Measurements from ENCODE around the gene SIGLEC6.
A peak's percentile ranks its signal among the peaks of the same experiment; 100 is the strongest.

SIGLEC6 gene

DNA sequence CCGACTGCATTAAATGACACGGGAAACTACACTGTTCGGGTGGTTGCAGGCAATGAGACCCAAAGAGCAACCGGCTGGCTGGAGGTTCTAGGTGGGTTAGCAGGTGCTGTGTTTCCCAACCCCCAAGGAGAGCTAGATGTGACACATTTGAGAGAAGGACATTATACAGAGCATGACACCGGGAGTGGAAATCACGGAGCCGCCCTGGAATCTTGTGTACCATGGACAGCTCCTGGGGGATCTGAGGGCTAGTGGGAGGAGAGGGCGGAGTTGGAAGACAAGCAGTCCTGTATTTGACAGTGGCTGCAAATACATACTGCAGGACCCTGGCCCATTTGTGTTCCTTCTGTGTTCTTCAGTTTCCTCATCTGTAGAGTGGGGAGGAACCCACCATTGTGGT is 50.9 kb downstream of the SIGLEC6 start:
- in situ Hi-C loops (cut with MboI; ENCODE audit: low pct_unique_long_range_greater_than_20kb, low sequenced_read_pairs) = no loop called here
- peak; percentile 73 for DNase-seq

DNA sequence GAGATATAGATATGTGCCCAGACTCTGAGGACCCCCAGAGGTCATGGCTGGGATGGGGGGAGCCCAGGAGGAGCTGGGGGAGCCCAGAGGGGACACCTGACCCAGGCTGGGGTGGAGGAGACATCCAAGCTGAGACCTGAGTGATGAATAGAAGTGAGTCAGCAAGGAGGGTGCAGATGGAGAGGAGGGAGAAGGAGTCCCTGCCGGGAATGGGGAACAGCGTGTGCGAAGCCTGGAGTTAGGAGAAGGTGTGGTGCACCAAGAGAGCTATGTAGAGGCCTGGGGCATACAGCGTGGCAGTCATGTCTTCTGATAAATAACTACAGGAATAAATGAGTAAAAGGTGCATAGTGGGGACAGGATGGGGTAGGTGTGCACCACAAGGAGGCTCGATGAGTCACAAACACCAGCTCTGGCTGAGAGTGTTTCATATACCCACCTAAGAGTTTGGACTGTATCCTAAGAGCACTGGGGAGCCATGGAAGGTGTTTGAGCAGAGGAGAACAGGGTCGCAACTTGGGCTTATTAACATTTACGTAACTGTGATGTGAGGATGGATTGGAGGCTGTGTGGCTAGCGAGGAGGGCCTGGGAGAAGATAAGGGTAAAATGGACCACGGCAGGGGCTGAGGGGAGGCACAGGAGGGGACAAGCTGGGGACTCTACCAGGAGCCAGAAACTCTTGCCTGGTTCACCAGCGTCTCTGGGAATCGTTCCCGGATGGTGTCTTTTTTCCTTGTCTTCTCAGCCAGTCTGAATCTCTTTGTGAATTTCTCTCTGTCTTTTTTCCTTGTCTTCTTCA is 51.7 kb downstream of the SIGLEC6 start:
- in situ Hi-C loops (cut with MboI; ENCODE audit: low pct_unique_long_range_greater_than_20kb, low sequenced_read_pairs) = no loop called here
- no peak for DNase-seq

DNA sequence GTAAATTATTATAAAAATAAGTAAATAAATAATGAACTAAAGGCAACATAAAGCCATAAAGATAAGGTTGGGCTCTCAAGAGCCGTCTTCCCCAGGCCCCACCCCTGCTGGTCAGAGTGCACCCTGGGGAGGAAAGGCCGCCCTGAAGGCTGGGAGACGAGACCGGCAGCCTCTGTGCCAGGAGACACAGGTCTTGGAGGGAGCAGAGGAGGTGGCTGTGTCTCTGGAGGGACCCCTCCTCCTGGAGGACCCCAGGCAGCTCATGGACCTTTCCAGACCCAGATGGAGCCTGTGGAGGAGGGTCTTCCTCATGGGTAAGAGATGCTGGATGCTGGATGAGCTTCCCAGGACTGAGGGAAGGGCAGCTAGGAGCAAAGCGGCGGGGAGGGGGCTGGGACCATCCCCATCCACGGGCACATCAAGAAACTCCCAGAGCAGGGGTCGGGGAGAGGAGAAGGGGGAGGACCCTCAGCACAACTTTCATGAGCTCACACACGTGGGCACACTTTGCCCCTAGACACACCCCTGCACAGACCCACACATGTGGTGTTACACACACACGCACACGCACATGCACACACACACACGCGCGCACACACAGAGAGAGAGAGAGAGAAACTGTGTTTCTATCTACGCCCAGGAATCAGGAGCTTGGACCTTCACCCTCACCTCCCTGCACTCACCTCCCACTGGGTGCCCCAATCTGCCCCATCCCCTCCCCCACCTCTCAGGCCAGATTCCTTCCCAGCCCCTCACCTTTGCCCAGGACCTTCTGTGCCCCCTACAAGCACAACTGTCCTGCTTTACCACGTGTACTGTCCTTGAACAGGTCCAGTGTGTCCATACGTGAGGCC is 52.9 kb downstream of the SIGLEC6 start, which contains the start of gene CEACAM18:
Gene CEACAM18 (plus strand): TSS at position 159 of the 854 bp plus-strand sequence.
- DNase-seq = no peak
- in situ Hi-C loops (cut with MboI; ENCODE audit: low pct_unique_long_range_greater_than_20kb, low sequenced_read_pairs) = no loop called here

DNA sequence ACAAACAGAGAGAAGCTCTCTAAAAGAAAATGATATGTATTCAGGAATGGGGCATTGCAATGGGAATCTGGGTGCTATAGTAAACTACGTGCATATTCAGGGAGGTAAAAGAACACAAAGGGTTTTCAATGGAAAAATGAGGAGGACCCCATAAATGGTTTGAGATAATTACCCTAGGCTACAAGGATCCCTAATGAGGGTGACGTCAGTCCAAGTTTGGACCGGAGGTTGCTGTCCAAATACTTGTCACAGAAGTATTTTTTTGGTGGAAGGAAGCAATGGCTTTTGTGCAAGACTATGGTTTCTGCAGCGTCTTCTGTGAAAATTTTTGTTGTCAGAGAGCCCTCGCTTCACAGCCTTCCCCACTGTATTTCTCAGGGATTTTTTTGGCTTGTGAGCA is 54.1 kb downstream of the SIGLEC6 start:
- in situ Hi-C loops (cut with MboI; ENCODE audit: low pct_unique_long_range_greater_than_20kb, low sequenced_read_pairs) = no loop called here
- DNase-seq = no peak

DNA sequence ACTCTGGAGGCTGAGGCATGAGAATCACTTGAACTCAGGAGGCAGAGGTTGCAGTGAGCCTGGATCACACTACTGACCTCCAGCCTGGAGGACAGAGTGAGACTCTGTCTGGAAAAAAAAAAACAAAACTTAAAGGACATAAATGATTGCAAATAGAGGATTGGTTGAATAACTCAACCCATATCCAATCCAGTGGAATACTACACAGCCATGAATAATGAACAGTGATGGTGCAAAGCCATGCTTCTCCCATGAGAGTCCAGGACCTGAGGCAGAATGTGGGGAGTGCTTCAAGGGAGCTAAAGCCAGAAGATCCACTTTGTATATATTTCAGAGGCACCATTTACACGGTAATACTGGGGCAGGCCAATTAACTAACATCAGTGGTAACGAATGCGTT is 55.3 kb downstream of the SIGLEC6 start:
- no peak for DNase-seq
- in situ Hi-C loops (cut with MboI; ENCODE audit: low pct_unique_long_range_greater_than_20kb, low sequenced_read_pairs) = no loop called here

DNA sequence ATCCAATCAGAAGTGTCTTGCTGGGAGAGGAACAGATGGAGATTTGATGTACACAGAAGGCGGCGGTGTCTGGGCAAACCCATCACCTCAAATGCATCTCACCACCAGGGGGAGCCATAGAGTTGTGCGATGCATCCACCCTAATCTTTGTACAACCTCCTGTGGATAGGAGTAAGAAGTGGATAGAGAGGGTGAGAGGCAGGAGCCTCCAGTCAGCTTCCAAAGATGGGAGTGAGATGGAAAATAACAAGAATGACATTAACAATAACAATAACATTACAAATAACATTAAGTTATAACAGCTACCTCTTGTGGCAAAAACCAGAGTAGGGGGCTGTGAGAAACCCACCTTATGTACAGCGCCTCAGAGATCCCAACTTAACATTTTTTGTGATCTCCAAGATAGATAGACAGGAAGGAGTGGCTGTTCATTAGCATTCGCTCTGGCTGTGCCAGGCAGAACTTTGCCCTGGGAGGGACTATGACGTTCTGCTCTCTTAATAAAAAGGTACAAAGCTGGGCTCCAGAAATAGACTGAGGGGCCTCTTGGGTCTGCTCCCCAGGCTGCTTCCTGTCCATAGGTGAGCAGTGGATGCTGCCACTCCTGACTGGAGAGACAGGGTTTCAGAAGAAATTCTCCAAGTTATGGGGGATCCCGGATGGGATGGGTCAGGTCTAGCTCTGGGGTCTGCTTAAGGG is 58.3 kb downstream of the SIGLEC6 start:
- in situ Hi-C loops (cut with MboI; ENCODE audit: low pct_unique_long_range_greater_than_20kb, low sequenced_read_pairs) = no loop called here
- peak; percentile 92 for DNase-seq

DNA sequence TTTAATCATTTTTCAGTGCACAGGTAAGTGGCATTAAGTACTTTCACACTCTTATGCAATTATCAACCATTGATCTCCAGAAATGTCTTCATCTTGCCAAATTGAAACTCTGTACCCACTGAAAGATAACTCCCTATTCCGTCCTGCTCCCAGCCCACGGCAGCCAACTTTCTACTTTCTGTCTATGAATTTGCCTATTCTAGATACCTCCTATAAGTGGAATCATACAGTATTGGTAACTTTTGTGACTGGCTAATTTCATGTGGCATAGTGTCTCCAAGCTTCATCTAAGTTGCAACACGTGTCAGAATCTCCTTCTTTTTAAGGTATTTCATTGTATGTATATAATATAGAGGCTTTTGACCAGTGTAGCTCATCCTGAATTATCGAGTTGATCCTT is 58.9 kb downstream of the SIGLEC6 start:
- in situ Hi-C loops (cut with MboI; ENCODE audit: low pct_unique_long_range_greater_than_20kb, low sequenced_read_pairs) = no loop called here
- no peak for DNase-seq

DNA sequence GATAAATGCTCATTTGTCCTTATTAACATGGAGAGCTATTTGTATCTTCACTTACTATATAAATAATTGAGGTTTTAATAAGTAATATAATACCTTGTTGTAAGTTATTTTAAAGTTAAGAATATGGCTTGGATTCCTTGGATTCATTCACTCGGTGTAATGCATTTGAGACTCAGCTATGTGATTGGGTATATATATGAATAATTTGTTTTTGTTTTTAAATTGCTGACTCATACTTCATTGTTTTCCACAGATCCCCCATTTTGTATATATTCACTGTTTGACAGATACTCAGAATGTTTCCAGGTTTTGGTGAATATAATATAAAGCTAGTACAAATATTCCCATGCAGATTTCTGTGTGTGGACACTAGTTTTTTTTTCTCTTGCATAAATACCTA is 59.9 kb downstream of the SIGLEC6 start:
- in situ Hi-C loops (cut with MboI; ENCODE audit: low pct_unique_long_range_greater_than_20kb, low sequenced_read_pairs) = no loop called here
- no peak for DNase-seq

DNA sequence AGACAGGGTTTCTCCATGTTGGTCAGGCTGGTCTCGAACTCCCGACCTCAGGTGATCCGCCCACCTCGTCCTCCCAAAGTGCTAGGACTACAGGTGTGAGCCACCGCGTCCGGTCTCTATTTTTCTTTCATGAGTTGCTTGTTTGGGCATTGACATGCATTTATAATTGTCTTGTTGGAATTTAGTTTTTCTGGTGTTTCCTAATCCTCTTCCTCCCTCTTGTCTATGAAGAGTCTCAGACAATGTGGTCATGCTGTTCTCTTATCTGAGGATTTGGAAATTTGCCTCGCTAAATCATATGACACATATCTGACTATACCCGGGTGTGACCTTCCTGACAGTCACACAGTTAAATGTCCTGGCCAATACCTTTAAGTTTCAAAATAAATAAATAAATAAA is 60.5 kb downstream of the SIGLEC6 start:
- in situ Hi-C loops (cut with MboI; ENCODE audit: low pct_unique_long_range_greater_than_20kb, low sequenced_read_pairs) = no loop called here
- DNase-seq = no peak

DNA sequence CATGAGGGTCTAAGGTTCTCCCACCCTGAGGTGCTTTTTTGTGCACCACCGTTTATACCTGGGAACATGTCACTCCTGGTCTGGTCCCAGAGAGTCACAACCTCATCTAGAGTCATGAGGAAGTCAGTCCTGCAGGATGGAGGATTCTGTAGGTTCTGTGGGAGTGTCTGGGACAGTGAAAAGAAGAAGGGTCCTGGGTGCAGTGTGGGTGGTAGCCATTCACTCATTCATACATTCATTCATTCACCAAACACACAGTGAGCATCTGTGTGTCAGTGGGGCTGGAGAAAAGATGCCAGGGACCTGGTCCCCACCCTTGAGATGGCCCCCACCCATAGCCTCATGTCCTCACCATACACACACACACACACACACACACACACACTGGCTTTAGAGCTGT is 61.8 kb downstream of the SIGLEC6 start:
- in situ Hi-C loops (cut with MboI; ENCODE audit: low pct_unique_long_range_greater_than_20kb, low sequenced_read_pairs) = no loop called here
- no peak for DNase-seq

DNA sequence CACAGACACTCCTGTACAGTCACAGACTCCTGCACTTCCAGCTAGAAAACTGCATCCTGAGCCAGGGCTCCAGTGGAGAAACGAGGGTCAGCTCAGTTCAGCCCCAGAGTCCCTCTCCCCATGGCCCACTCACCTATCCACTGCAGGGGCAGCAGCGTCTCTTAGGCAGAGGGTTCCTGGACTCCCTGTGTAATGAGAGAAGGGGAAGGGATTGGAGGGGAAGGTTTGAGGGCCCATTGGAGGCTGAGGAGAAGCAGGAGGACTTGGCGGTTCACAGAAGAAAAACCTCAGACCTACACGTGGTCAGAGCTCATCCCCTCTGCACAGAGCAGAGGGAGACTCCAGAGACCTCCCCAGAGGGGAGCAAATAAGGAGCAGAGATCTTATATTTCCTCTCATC is 62.3 kb downstream of the SIGLEC6 start:
- DNase-seq = no peak
- in situ Hi-C loops (cut with MboI; ENCODE audit: low pct_unique_long_range_greater_than_20kb, low sequenced_read_pairs) = no loop called here

DNA sequence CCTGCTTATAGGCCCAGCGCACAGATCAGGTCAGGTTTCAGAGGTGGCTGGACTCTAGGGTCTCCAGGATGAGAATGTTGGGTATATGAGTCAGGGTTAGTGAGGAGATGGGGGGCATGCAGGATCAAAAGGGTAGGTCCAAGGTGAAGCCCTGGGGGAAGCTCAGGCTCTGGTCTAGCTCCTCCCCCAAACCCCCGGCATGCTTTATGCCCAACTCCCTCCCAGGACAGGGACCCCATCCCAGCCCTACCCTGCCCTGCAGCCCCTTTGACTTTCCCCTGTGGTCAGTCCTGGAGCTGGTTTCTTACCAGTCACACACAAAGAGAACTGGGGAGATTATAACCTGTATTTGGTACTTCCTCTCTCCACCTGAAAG is 62.9 kb downstream of the SIGLEC6 start:
- in situ Hi-C loops (cut with MboI; ENCODE audit: low pct_unique_long_range_greater_than_20kb, low sequenced_read_pairs) = no loop called here
- DNase-seq = no peak

DNA sequence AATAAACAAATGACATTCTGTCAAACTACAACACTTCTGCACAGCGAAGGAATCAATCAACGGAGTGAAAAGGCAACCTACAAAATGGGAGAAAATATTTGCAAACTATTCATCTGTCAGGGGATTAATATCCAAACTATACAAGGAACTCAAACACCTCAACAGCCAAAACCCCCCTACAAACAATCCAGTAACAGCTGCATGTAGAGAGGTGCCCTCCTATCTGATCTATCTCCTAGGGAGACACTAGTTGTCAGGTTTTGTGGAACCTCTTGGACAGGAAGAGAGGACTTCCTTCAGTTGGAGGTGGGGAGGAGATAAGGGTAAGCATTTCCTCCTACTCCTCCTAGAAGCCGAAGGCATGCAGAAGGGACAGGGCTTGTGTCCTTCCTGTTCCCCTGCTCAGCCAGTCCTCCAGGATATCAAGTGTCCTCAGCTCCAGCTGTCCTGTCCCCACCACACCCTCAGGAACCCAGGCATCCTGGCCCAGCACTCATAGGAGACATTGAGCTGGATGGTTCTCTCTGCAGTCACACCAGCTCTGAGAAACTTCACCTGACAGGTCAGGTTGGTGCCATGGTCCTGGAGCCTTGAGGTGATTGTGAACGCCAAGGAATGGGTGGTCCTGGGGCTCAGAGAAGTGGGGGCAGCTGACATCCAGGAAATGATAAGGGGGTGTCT is 63.5 kb downstream of the SIGLEC6 start:
- DNase-seq = peak; percentile 87
- in situ Hi-C loops (cut with MboI; ENCODE audit: low pct_unique_long_range_greater_than_20kb, low sequenced_read_pairs) = no loop called here
